Omental fat pad (tissue), 4 donors: ENCODE results near the gene TPM2. TPM values are rescaled to one million over a fixed set of nuclear protein-coding genes. Genes with fewer than 3 reads are reported as not detected.

ENCODE experiments used
- ATAC-seq: fragments of 150-250 bp; one replicate; pipeline ENCODE4 v1.9.1; 2016; ENCODE audit warnings: mild to moderate bottlenecking, moderate library complexity; ENCODE audit not compliant: low FRiP score
- DNase-seq: peaks from one replicate; pipeline ENCODE4 v3.0.0-alpha.2; 2019; ENCODE audit warnings: low spot score
- total RNA-seq, 4 donors: library from RNA; depleted of rRNA; stranded (reverse); fragments of >200 nt; gene quantifications; one replicate each; pipeline ENCODE4 v1.1.0, GENCODE V29; 2016
- TF ChIP-seq, protein P1 (sequence below), 3 donors: fragments of 450-650 bp; IDR thresholded peaks; one replicate each; pipeline ENCODE4 v1.5.1; 2016 to 2017; ENCODE audit warnings: antibody characterized with exemption in 3 of 3, mild to moderate bottlenecking in 3 of 3, moderate library complexity in 2 of 3

TPM2 gene
- total RNA-seq, 4 donors from 2014 or later, result 150 to 301 (median 237) TPM

- TF ChIP-seq, protein P1, sequence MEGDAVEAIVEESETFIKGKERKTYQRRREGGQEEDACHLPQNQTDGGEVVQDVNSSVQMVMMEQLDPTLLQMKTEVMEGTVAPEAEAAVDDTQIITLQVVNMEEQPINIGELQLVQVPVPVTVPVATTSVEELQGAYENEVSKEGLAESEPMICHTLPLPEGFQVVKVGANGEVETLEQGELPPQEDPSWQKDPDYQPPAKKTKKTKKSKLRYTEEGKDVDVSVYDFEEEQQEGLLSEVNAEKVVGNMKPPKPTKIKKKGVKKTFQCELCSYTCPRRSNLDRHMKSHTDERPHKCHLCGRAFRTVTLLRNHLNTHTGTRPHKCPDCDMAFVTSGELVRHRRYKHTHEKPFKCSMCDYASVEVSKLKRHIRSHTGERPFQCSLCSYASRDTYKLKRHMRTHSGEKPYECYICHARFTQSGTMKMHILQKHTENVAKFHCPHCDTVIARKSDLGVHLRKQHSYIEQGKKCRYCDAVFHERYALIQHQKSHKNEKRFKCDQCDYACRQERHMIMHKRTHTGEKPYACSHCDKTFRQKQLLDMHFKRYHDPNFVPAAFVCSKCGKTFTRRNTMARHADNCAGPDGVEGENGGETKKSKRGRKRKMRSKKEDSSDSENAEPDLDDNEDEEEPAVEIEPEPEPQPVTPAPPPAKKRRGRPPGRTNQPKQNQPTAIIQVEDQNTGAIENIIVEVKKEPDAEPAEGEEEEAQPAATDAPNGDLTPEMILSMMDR (IDR thresholded peaks at IDR 0.05), result no peak
- ATAC-seq, result no peak
- no peak for DNase-seq
Measured at GRCh38 chr9:35679091-35679490, 10.6 kb downstream of the TPM2 start.

DNA sequence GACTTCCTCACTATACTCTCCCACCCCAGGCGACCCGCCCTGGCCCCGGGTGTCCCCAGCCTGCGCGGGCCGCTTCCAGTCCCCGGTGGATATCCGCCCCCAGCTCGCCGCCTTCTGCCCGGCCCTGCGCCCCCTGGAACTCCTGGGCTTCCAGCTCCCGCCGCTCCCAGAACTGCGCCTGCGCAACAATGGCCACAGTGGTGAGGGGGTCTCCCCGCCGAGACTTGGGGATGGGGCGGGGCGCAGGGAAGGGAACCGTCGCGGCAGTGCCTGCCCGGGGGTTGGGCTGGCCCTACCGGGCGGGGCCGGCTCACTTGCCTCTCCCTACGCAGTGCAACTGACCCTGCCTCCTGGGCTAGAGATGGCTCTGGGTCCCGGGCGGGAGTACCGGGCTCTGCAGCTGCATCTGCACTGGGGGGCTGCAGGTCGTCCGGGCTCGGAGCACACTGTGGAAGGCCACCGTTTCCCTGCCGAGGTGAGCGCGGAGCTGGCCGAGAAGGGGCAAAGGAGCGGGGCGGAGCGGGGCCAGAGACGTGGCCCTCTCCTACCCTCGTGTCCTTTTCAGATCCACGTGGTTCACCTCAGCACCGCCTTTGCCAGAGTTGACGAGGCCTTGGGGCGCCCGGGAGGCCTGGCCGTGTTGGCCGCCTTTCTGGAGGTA is 13.9 kb downstream of the TPM2 start:
- TF ChIP-seq, protein P1 (IDR thresholded peaks at IDR 0.05), result no peak
- ATAC-seq (peak; percentile 21), DNase-seq (no peak)

DNA sequence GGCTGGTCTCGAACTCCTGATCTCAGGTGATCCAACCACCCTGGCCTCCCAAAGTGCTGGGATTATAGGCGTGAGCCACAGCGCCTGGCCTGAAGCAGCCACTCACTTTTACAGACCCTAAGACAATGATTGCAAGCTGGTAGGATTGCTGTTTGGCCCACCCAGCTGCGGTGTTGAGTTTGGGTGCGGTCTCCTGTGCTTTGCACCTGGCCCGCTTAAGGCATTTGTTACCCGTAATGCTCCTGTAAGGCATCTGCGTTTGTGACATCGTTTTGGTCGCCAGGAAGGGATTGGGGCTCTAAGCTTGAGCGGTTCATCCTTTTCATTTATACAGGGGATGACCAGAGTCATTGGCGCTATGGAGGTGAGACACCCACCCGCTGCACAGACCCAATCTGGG is 14.5 kb downstream of the TPM2 start:
- peak; percentile 5 for ATAC-seq
- TF ChIP-seq, protein P1 (IDR thresholded peaks at IDR 0.05), result no peak
- DNase-seq, result no peak

DNA sequence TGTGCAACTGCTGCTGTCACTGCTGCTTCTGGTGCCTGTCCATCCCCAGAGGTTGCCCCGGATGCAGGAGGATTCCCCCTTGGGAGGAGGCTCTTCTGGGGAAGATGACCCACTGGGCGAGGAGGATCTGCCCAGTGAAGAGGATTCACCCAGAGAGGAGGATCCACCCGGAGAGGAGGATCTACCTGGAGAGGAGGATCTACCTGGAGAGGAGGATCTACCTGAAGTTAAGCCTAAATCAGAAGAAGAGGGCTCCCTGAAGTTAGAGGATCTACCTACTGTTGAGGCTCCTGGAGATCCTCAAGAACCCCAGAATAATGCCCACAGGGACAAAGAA is 15.7 kb downstream of the TPM2 start:
- TF ChIP-seq, protein P1 (IDR thresholded peaks at IDR 0.05), result no peak
- DNase-seq (no peak), ATAC-seq (no peak)

- TF ChIP-seq, protein P1 (IDR thresholded peaks at IDR 0.05), result no peak
- ATAC-seq (peak; percentile 84), DNase-seq (no peak)
Measured at GRCh38 chr9:35673132-35674024, 16.3 kb downstream of the TPM2 start, which contains the start of gene CA9. CA9 (plus strand) TSS chr9:35673928; CDS start chr9:35673960, 32 bp downstream.

- no peak for DNase-seq
- no peak for ATAC-seq
- TF ChIP-seq, protein P1 (IDR thresholded peaks at IDR 0.05), result no peak
Measured at GRCh38 chr9:35669331-35670145, 20.2 kb downstream of the TPM2 start.
